Measurements from ENCODE around the gene SMIM11.
"Not testable (repeated sequence)": the region's sequence is repeated elsewhere in the genome, so short reads cannot be mapped to it uniquely, and the experiment has no call there.

DNA sequence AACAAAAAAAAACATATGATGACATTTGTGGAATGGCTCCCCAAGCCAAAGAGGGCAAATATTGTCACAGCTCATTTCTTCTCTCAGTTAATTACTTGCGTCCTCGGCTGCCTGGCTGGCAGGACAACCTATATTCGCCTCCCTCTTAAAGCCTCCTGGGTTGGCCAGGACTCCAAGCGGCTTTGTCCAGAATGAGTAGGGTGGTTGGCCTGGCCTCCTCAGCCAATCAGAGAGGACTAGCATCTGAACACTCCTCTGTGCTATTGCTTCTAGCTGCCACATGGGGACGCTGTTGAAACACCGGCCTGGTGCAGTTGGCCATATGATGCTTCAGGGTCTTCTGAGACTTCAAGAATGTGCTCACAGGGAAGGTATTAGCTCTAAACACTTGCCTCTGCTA lies 53.1 kb downstream of the SMIM11 start:
- TF ChIP-seq POLR2AphosphoS5 (IDR thresholded peaks at IDR 0.05; ENCODE audit: low read depth, low read length); PAX5 (IDR thresholded peaks at IDR 0.05; ENCODE audit: insufficient read depth, low read length, severe bottlenecking): not testable (repeated sequence)
